Measurements from ENCODE around the gene SDK2. TPM values are rescaled to one million over a fixed set of nuclear protein-coding genes. Genes with fewer than 3 reads are reported as not detected.
A peak's percentile ranks its signal among the peaks of the same experiment; 100 is the strongest.

SDK2 gene
- total RNA-seq, 4 donors from 2014 or later, result 0.18 to 3.3 (median 1.2) TPM

DNA sequence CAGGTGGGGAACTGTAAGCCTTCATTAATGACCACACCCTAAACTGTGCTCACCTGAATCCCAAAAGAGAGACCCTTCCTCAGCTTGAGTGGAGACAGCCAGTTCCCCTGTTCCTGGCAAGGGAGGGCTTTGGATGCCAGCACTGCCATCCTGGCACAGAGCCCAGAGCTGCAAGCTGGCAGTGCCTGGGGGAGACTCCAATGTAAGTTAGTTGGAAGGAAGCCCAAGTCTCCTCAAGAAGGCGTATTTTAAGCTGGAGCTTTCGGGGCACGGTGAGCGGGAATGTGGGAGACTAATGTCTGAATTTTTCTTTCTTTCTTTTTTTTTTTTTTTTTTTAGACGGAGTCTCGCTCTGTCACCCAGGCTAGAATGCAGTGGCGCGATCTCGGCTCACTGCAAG, 337.1 kb downstream of the SDK2 start:
- Histone ChIP-seq H3K27ac (peak overlapping the region; percentile 52 to 99 (median 98)), H3K36me3 (no peaks in the 10 kb centered on the region), H3K27me3 (no peaks in the 10 kb centered on the region), H3K9me3 (no peaks in the 10 kb centered on the region), H3K4me3 (peak overlapping the region in 1 of 4 donors; percentile 93), H3K4me1 (peaks cover 9 to 54% (median 13%) of the 10 kb centered on the region in 4 donors)
- TF ChIP-seq POLR2A (IDR thresholded peaks at IDR 0.05), result no peak
- TF ChIP-seq, protein P1, sequence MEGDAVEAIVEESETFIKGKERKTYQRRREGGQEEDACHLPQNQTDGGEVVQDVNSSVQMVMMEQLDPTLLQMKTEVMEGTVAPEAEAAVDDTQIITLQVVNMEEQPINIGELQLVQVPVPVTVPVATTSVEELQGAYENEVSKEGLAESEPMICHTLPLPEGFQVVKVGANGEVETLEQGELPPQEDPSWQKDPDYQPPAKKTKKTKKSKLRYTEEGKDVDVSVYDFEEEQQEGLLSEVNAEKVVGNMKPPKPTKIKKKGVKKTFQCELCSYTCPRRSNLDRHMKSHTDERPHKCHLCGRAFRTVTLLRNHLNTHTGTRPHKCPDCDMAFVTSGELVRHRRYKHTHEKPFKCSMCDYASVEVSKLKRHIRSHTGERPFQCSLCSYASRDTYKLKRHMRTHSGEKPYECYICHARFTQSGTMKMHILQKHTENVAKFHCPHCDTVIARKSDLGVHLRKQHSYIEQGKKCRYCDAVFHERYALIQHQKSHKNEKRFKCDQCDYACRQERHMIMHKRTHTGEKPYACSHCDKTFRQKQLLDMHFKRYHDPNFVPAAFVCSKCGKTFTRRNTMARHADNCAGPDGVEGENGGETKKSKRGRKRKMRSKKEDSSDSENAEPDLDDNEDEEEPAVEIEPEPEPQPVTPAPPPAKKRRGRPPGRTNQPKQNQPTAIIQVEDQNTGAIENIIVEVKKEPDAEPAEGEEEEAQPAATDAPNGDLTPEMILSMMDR (IDR thresholded peaks at IDR 0.05), result no peak
- peak in 1 of 3 donors; percentile 62 for DNase-seq

GRCh38 chr17:73305845-73306836, 338.1 kb downstream of the SDK2 start:
- Histone ChIP-seq H3K36me3 (no peaks in the 10 kb centered on the region), H3K27me3 (no peaks in the 10 kb centered on the region), H3K9me3 (no peaks in the 10 kb centered on the region), H3K27ac (peak overlapping the region; percentile 60 to 99 (median 92)), H3K4me3 (peak overlapping the region in 2 of 4 donors; percentile 41 to 49), H3K4me1 (peaks cover 9 to 64% (median 13%) of the 10 kb centered on the region in 4 donors)
- no peak for TF ChIP-seq POLR2A (IDR thresholded peaks at IDR 0.05)
- TF ChIP-seq, protein P1 (IDR thresholded peaks at IDR 0.05), result no peak
- DNase-seq, result no peak

- Histone ChIP-seq H3K27ac (peak overlapping the region; percentile 60 to 99 (median 92)), H3K9me3 (no peaks in the 10 kb centered on the region), H3K36me3 (no peaks in the 10 kb centered on the region), H3K27me3 (no peaks in the 10 kb centered on the region), H3K4me1 (peaks cover 6 to 74% (median 11%) of the 10 kb centered on the region in 4 donors), H3K4me3 (peak overlapping the region in 2 of 4 donors; percentile 41 to 49)
- TF ChIP-seq, protein P1 (IDR thresholded peaks at IDR 0.05), result peak in 4 of 6 experiments; percentile 8 to 45 (median 42)
- TF ChIP-seq POLR2A (IDR thresholded peaks at IDR 0.05), result no peak
- DNase-seq, result peak in 2 of 3 donors; percentile 67 to 71
These were observed 339.1 kb downstream of the SDK2 start for GRCh38 chr17:73304971-73305812.

DNA sequence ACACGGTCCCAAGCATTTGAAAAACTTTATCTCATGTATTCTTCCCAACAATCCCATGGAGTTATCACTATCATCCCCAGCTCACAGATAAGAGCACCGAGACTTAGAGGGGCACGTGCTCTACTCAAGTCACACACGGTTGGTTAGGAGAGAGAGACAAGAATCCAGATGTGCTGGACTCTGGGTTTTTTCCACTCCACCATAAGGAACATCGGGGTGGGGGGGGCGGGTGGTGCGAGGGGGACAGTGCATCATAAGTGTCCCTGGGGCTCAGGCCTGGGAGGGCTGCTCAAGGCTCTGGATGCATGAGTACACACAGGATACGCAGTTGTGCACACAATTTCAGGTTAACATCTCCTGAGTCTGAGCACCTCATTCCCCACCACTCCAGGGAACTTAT, 339.8 kb downstream of the SDK2 start:
- H3K9me3 ChIP-seq, result no peaks in the 10 kb centered on the region
- no peaks in the 10 kb centered on the region for H3K27me3 ChIP-seq
- peaks cover 0 to 80% (median 11%) of the 10 kb centered on the region in 4 donors for H3K4me1 ChIP-seq
- TF ChIP-seq, protein P1 (IDR thresholded peaks at IDR 0.05), result no peak
- TF ChIP-seq POLR2A (IDR thresholded peaks at IDR 0.05), result no peak
- no peaks in the 10 kb centered on the region for H3K36me3 ChIP-seq
- H3K27ac ChIP-seq, result peak overlapping the region; percentile 60 to 99 (median 92)
- no peak for DNase-seq
- peak overlapping the region in 2 of 4 donors; percentile 41 to 49 for H3K4me3 ChIP-seq

GRCh38 chr17:73302189-73302588, 342.1 kb downstream of the SDK2 start:
- Histone ChIP-seq H3K27ac (peak overlapping the region in 1 of 4 donors; percentile 24), H3K4me3 (no peak overlapping the region), H3K4me1 (peaks cover 0 to 82% (median 11%) of the 10 kb centered on the region in 4 donors), H3K27me3 (no peaks in the 10 kb centered on the region), H3K36me3 (no peaks in the 10 kb centered on the region), H3K9me3 (no peaks in the 10 kb centered on the region)
- TF ChIP-seq, protein P1 (IDR thresholded peaks at IDR 0.05), result no peak
- TF ChIP-seq POLR2A (IDR thresholded peaks at IDR 0.05), result no peak
- DNase-seq, result no peak

Data from Peyer's patch (tissue), 4 donors.